Breast epithelium (tissue), 3 donors: Measurements from ENCODE around the gene PARD3B.

Experiments used
- CTCF ChIP-seq, 3 donors: fragments of 450-650 bp; IDR thresholded peaks; one replicate each; pipeline ENCODE4 v1.5.1; 2016 to 2017; ENCODE audit warnings: antibody characterized with exemption in 3 of 3, mild to moderate bottlenecking in 3 of 3, moderate library complexity in 3 of 3
- POLR2A ChIP-seq: fragments of 450-650 bp; IDR thresholded peaks from one replicate; pipeline ENCODE4 v1.6.1; 2016; ENCODE audit warnings: antibody characterized with exemption, mild to moderate bottlenecking, moderate library complexity
- POLR2AphosphoS5 ChIP-seq, 3 donors: sonication (generic); formaldehyde crosslinking; IDR thresholded peaks; one replicate each; pipeline ENCODE4 v1.6.1; 2017; ENCODE audit warnings: antibody characterized with exemption in 3 of 3

- TF ChIP-seq CTCF (IDR thresholded peaks at IDR 0.05) (no peak), POLR2A (no peak), POLR2AphosphoS5 (IDR thresholded peaks at IDR 0.05) (no peak)
These were observed 842.2 kb downstream of the PARD3B start for GRCh38 chr2:205387350-205388055.
